Measurements from ENCODE around the gene PRPS1.

GRCh38 chrX:107700317-107700774, 72.0 kb downstream of the PRPS1 start:
- TF ChIP-seq ZNF565 (CRISPR knock-in tag; conservative IDR thresholded peaks at IDR 0.05; ENCODE audit: low read depth): no peak
- no peak for TF ChIP-seq ZFP30 (CRISPR knock-in tag; IDR thresholded peaks at IDR 0.05)
- TF ChIP-seq ZNF8 (CRISPR knock-in tag; IDR thresholded peaks at IDR 0.05): no peak
- TF ChIP-seq, protein P1, sequence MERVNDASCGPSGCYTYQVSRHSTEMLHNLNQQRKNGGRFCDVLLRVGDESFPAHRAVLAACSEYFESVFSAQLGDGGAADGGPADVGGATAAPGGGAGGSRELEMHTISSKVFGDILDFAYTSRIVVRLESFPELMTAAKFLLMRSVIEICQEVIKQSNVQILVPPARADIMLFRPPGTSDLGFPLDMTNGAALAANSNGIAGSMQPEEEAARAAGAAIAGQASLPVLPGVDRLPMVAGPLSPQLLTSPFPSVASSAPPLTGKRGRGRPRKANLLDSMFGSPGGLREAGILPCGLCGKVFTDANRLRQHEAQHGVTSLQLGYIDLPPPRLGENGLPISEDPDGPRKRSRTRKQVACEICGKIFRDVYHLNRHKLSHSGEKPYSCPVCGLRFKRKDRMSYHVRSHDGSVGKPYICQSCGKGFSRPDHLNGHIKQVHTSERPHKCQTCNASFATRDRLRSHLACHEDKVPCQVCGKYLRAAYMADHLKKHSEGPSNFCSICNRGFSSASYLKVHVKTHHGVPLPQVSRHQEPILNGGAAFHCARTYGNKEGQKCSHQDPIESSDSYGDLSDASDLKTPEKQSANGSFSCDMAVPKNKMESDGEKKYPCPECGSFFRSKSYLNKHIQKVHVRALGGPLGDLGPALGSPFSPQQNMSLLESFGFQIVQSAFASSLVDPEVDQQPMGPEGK (CRISPR knock-in tag; IDR thresholded peaks at IDR 0.05; ENCODE audit: borderline replicate concordance): no peak
- TF ChIP-seq ISL1 (CRISPR knock-in tag; IDR thresholded peaks at IDR 0.05): no peak
- no peak for TF ChIP-seq TOX (CRISPR knock-in tag; IDR thresholded peaks at IDR 0.05; ENCODE audit: borderline replicate concordance)
- TF ChIP-seq PPARA (CRISPR knock-in tag; IDR thresholded peaks at IDR 0.05; ENCODE audit: borderline replicate concordance): no peak
- TF ChIP-seq CSRNP3 (CRISPR knock-in tag; IDR thresholded peaks at IDR 0.05): no peak
- TF ChIP-seq ARNTL (CRISPR knock-in tag; IDR thresholded peaks at IDR 0.05; ENCODE audit: borderline replicate concordance, low read depth): no peak
- TF ChIP-seq ZFP3 (CRISPR knock-in tag; IDR thresholded peaks at IDR 0.05): no peak
- TF ChIP-seq BACH2 (CRISPR knock-in tag; IDR thresholded peaks at IDR 0.05; ENCODE audit: borderline replicate concordance): no peak
